ENCODE results near the gene ZNF423.

ZNF423 gene

GRCh38 chr16:49849037-49849753, 6.7 kb downstream of the ZNF423 start:
- DNase-seq (ENCODE audit: low read depth, low spot score): no peak

- no peak for DNase-seq (ENCODE audit: low read depth, low spot score)
Observed at GRCh38 chr16:49848530-49848929, 7.4 kb downstream of the ZNF423 start.

- no peak for DNase-seq (ENCODE audit: low read depth, low spot score)
Observed at GRCh38 chr16:49846800-49847199, 9.1 kb downstream of the ZNF423 start.

- no peak for DNase-seq (ENCODE audit: low read depth, low spot score)
Observed at GRCh38 chr16:49844359-49844758, 11.6 kb downstream of the ZNF423 start.

- no peak for DNase-seq (ENCODE audit: low read depth, low spot score)
Observed at GRCh38 chr16:49843758-49844157, 12.2 kb downstream of the ZNF423 start.

- DNase-seq (ENCODE audit: low read depth, low spot score): no peak
Observed at GRCh38 chr16:49842972-49843371, 12.9 kb downstream of the ZNF423 start.

GRCh38 chr16:49839017-49839825, 16.7 kb downstream of the ZNF423 start:
- DNase-seq (ENCODE audit: low read depth, low spot score): no peak

- DNase-seq (ENCODE audit: low read depth, low spot score): no peak
Observed at GRCh38 chr16:49838441-49839016, 17.4 kb downstream of the ZNF423 start.

- DNase-seq (ENCODE audit: low read depth, low spot score): no peak
Observed at GRCh38 chr16:49837688-49838410, 18.1 kb downstream of the ZNF423 start.

- DNase-seq (ENCODE audit: low read depth, low spot score): no peak
Observed at GRCh38 chr16:49836668-49837067, 19.2 kb downstream of the ZNF423 start.

- no peak for DNase-seq (ENCODE audit: low read depth, low spot score)
Observed at GRCh38 chr16:49836218-49836617, 19.7 kb downstream of the ZNF423 start.

GRCh38 chr16:49835161-49835777, 20.6 kb downstream of the ZNF423 start:
- no peak for DNase-seq (ENCODE audit: low read depth, low spot score)

GRCh38 chr16:49834531-49835151, 21.3 kb downstream of the ZNF423 start:
- DNase-seq (ENCODE audit: low read depth, low spot score): no peak

- no peak for DNase-seq (ENCODE audit: low read depth, low spot score)
Observed at GRCh38 chr16:49833796-49834530, 21.9 kb downstream of the ZNF423 start.

- DNase-seq (ENCODE audit: low read depth, low spot score): no peak
Observed at GRCh38 chr16:49833085-49833484, 22.8 kb downstream of the ZNF423 start.

- no peak for DNase-seq (ENCODE audit: low read depth, low spot score)
Observed at GRCh38 chr16:49832177-49832576, 23.7 kb downstream of the ZNF423 start.

- DNase-seq (ENCODE audit: low read depth, low spot score): no peak
Observed at GRCh38 chr16:49830873-49831272, 25.0 kb downstream of the ZNF423 start.

GRCh38 chr16:49828533-49829267, 27.2 kb downstream of the ZNF423 start:
- no peak for DNase-seq (ENCODE audit: low read depth, low spot score)

- DNase-seq (ENCODE audit: low read depth, low spot score): no peak
Observed at GRCh38 chr16:49827805-49828438, 28.0 kb downstream of the ZNF423 start.
